ENCODE results near the gene SYT4. TPM values are rescaled to one million over a fixed set of nuclear protein-coding genes. Genes with fewer than 3 reads are reported as not detected.

The SYT4 gene
- total and polyA plus RNA-seq, 9 of the 15 experiments (the other 6 are each of a cell fraction or from before 2014, with no cell fraction given) = not detected

DNA sequence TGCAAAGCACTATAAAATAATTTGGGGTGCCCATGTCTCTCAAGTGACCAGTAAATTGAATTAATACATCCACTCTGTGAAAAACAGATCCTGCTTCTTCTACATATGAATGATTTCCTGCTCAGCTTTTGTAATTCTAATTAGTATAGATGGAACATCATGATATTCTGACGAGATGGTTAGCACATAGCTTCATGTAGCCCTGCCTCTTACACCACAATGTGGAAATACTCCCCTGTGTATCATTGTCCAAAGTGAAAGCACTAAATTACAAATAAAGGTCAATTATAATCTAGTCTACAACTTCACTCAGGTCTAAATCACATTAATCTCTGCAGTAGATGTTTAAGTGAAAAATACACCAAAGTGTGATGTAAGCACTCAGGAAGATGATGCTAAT is 32.9 kb upstream of the SYT4 start:
- Histone ChIP-seq H3K4me3 (no peak overlapping the region), H3K9me3 (replicated peaks; ENCODE audit: control insufficient read depth, insufficient read depth, low read depth, low read length) (no peaks in the 10 kb centered on the region; the same call in 1 of the 2 replicates), H3K36me3 (ENCODE audit: control insufficient read depth, insufficient read depth, low read length) (no peaks in the 10 kb centered on the region), H3K79me2 (ENCODE audit: control insufficient read depth, insufficient read depth, low read length) (no peaks in the 10 kb centered on the region), H3K4me1 (replicated peaks in 1 of 2; ENCODE audit: control insufficient read depth in 2 of 2, insufficient read depth in 2 of 2, low read length in 2 of 2) (no peaks in the 10 kb centered on the region), H2AFZ (ENCODE audit: low read depth, low read length) (no peak overlapping the region), H4K20me1 (replicated peaks; ENCODE audit: control insufficient read depth, insufficient read depth, low read length) (no peaks in the 10 kb centered on the region), H3K9ac (ENCODE audit: insufficient read depth in 1 of 2, low read depth in 2 of 2, low read length in 2 of 2) (no peak overlapping the region), H3K4me2 (ENCODE audit: insufficient read depth, low read length) (no peak overlapping the region), H3K9me1 (ENCODE audit: control insufficient read depth, insufficient read depth, low read length) (no peaks in the 10 kb centered on the region), H3K27me3 (ENCODE audit: control insufficient read depth in 2 of 2, insufficient read depth in 2 of 2, low read length in 2 of 2) (no peaks in the 10 kb centered on the region), H3K27ac (ENCODE audit: extremely low read depth, low read depth, low read length) (no peak overlapping the region)
- FAIRE-seq = no peak
- ChIA-PET POLR2A (no interaction called here), CTCF (ENCODE audit: low intra/inter-chr PET ratio) (no interaction called here)
- no peak for DNase-seq (ENCODE audit: extremely low read depth in 1 of 4, low spot score in 3 of 4)
- no peak for ATAC-seq
- no TSS peak for BruUV-seq (replicated peaks)
- WGBS (ENCODE audit: insufficient coverage, low coverage, missing lambda C conversion rate) = 0% methylated on average over 1 of the region's 1 CpG
- intact Hi-C loops (cut with micrococcal nuclease) (no loop called here), in situ Hi-C loops (cut with MboI) (no loop called here)
- TF ChIP-seq TRIM28 (IDR thresholded peaks at IDR 0.05) (no peak), CHD1 (IDR thresholded peaks at IDR 0.05; ENCODE audit: low read length) (no peak), ZBTB5 (IDR thresholded peaks at IDR 0.05) (no peak), MTA2 (IDR thresholded peaks at IDR 0.05; ENCODE audit: low read depth) (no peak), GATAD2A (IDR thresholded peaks at IDR 0.05) (no peak), ADNP (tag; IDR thresholded peaks at IDR 0.05) (no peak), POLR3G (IDR thresholded peaks at IDR 0.05; ENCODE audit: extremely low read depth, insufficient read length, insufficient replicate concordance) (no peak), HCFC1 (IDR thresholded peaks at IDR 0.05; ENCODE audit: low read depth, low read length) (no peak), ZBTB9 (CRISPR knock-in tag; IDR thresholded peaks at IDR 0.05) (no peak), NFYB (IDR thresholded peaks at IDR 0.05; ENCODE audit: extremely low read depth, insufficient read length) (no peak), RBM14 (IDR thresholded peaks at IDR 0.05; ENCODE audit: borderline replicate concordance, insufficient read depth, low read depth, low read length) (no peak)
- TF ChIP-seq, protein P1, sequence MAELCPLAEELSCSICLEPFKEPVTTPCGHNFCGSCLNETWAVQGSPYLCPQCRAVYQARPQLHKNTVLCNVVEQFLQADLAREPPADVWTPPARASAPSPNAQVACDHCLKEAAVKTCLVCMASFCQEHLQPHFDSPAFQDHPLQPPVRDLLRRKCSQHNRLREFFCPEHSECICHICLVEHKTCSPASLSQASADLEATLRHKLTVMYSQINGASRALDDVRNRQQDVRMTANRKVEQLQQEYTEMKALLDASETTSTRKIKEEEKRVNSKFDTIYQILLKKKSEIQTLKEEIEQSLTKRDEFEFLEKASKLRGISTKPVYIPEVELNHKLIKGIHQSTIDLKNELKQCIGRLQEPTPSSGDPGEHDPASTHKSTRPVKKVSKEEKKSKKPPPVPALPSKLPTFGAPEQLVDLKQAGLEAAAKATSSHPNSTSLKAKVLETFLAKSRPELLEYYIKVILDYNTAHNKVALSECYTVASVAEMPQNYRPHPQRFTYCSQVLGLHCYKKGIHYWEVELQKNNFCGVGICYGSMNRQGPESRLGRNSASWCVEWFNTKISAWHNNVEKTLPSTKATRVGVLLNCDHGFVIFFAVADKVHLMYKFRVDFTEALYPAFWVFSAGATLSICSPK (IDR thresholded peaks at IDR 0.05; ENCODE audit: borderline replicate concordance) = no peak
- TF ChIP-seq, protein P2, sequence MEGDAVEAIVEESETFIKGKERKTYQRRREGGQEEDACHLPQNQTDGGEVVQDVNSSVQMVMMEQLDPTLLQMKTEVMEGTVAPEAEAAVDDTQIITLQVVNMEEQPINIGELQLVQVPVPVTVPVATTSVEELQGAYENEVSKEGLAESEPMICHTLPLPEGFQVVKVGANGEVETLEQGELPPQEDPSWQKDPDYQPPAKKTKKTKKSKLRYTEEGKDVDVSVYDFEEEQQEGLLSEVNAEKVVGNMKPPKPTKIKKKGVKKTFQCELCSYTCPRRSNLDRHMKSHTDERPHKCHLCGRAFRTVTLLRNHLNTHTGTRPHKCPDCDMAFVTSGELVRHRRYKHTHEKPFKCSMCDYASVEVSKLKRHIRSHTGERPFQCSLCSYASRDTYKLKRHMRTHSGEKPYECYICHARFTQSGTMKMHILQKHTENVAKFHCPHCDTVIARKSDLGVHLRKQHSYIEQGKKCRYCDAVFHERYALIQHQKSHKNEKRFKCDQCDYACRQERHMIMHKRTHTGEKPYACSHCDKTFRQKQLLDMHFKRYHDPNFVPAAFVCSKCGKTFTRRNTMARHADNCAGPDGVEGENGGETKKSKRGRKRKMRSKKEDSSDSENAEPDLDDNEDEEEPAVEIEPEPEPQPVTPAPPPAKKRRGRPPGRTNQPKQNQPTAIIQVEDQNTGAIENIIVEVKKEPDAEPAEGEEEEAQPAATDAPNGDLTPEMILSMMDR (IDR thresholded peaks at IDR 0.05 in 2 of 3, conservative IDR thresholded peaks at IDR 0.05 in 1 of 3; ENCODE audit: insufficient read depth in 2 of 3, low read depth in 1 of 3, low read length in 3 of 3) = no peak
